ENCODE data around the gene PITRM1. TPM values are rescaled to one million over a fixed set of nuclear protein-coding genes. Genes with fewer than 3 reads are reported as not detected.
A peak's percentile ranks its signal among the peaks of the same experiment; 100 is the strongest.
"Not testable (repeated sequence)": the region's sequence is repeated elsewhere in the genome, so short reads cannot be mapped to it uniquely, and the experiment has no call there.

PITRM1 gene
- total RNA-seq, result 46.6 and 47.4 TPM in 2 replicates
- long read RNA-seq, transcript PITRM1-201 (27 exons, 3,450 nt), result major isoform, 51 of 84 reads
- long read RNA-seq, partial matches to known transcripts, result 25 of 84 reads
- long read RNA-seq, other reads (novel, unspliced or antisense), result 8 of 84 reads

DNA sequence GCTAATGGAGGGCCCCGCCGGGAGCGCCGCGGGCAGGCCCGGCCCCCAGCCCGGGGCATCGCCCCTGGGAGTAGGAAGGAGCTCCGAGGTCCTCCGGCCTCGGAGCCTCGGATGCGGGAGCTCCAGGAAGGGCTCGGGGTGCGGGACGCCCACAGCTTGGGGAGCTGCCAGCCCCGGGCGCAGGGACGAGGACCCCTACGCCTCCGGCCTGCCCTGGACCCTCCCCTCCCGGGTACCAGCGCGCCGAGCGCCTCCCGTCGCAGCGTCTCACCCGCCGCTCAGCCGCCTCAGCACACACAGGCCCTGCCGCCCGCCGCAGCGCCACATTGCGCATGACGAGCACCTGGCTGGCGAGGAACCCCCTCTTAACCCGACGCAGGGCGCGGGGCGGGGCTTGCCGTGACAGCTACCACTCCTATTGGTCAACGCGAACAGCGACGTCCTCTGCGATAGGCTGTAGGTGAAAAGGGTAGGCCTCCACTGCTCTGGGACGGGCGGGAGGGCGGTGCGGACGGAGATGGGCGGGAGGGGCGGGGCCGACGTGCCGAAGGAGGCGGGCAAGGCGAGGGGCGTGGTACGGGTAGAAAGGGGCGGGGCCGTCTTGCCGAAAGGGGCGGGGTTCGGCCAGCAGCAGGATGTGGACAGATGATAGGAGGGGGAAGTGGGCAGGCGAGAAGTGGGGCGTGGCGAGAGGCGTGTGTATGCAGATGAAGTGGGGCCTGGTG, at the start of gene PITRM1:
PITRM1 (minus strand) TSS at position 337 of the 725 bp plus-strand sequence; CDS start at position 327, 10 bp downstream.
- Mint-ChIP-seq H3K4me1 (peaks cover 22% of the 10 kb centered on the region), H3K36me3 (ENCODE audit: low read depth) (peaks cover 5% of the 10 kb centered on the region), H3K4me3 (peak within 1 kb of the TSS; percentile 93), H3K27me3 (ENCODE audit: low read depth) (peaks cover 4% of the 10 kb centered on the region), H3K9me3 (peaks cover 3% of the 10 kb centered on the region), H3K27ac (ENCODE audit: unreplicated experiment) (peak within 1 kb of the TSS; percentile 73)
- peak; percentile 96 for DNase-seq (ENCODE audit: low read depth, low spot score)
- no peak for TF ChIP-seq CTCF (conservative IDR thresholded peaks at IDR 0.05)

DNA sequence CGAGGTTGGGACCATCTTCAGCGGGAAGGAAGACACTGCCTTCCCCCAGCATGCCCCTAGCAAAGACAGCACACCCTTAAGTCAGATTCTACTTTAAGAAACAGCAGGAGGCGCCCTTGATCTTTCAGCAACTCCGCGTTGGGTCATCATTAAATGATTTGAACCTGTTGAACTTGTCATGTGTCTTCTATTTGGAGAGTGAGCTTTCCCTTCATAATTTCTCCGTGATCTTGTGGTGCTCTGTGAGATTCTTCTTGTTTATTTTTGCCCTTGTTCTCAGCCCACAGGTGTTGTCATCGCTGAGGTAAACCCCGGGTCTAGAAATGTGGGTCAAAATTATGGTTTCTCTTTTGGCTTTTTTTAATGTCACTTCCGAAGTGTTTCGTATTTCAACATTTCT, 49.5 kb upstream of the PITRM1 start:
- Mint-ChIP-seq H3K4me1 (peaks cover 2% of the 10 kb centered on the region), H3K27me3 (ENCODE audit: low read depth) (no peaks in the 10 kb centered on the region), H3K9me3 (peaks cover 9% of the 10 kb centered on the region), H3K36me3 (ENCODE audit: low read depth) (no peaks in the 10 kb centered on the region), H3K4me3 (no peak overlapping the region), H3K27ac (ENCODE audit: unreplicated experiment) (no peak overlapping the region)
- TF ChIP-seq CTCF (conservative IDR thresholded peaks at IDR 0.05), result peak; percentile 45
- DNase-seq (ENCODE audit: low read depth, low spot score), result no peak

DNA sequence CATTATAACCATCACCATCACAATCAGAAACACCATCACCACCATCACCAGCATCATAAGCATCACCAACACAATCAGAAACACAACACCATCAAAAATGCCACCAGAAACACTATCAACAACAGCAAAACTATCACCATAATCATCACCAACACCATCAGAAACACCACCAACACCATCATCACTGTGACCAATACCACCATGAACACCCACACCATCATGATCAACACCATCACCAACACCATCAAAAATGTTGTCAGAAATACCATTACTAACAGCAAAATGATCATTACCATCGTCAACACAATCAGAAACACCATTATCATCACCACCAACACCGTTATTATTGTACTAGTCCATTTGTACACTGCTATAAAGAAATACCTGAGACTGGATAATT, 49.0 kb upstream of the PITRM1 start:
- not testable (repeated sequence) for H3K9me3 Mint-ChIP-seq; H3K36me3 Mint-ChIP-seq (ENCODE audit: low read depth); H3K4me3 Mint-ChIP-seq; H3K27me3 Mint-ChIP-seq (ENCODE audit: low read depth); DNase-seq (ENCODE audit: low read depth, low spot score); H3K4me1 Mint-ChIP-seq; H3K27ac Mint-ChIP-seq (ENCODE audit: unreplicated experiment)

- no peaks in the 10 kb centered on the region for H3K36me3 Mint-ChIP-seq (ENCODE audit: low read depth)
- no peak overlapping the region for H3K27ac Mint-ChIP-seq (ENCODE audit: unreplicated experiment)
- H3K4me1 Mint-ChIP-seq, result no peaks in the 10 kb centered on the region
- peaks cover 9% of the 10 kb centered on the region for H3K9me3 Mint-ChIP-seq
- no peak for DNase-seq (ENCODE audit: low read depth, low spot score)
- H3K4me3 Mint-ChIP-seq, result no peak overlapping the region
- H3K27me3 Mint-ChIP-seq (ENCODE audit: low read depth), result no peaks in the 10 kb centered on the region
- TF ChIP-seq CTCF (conservative IDR thresholded peaks at IDR 0.05), result no peak
Measured at GRCh38 chr10:3220853-3221252, 48.3 kb upstream of the PITRM1 start.

- not testable (repeated sequence) for H3K4me1 Mint-ChIP-seq
Measured at GRCh38 chr10:3219021-3219628, 46.5 kb upstream of the PITRM1 start.

GRCh38 chr10:3217853-3218252, 45.3 kb upstream of the PITRM1 start:
- DNase-seq (ENCODE audit: low read depth, low spot score), result no peak
- Mint-ChIP-seq H3K4me3 (no peak overlapping the region), H3K27me3 (ENCODE audit: low read depth) (no peaks in the 10 kb centered on the region), H3K27ac (ENCODE audit: unreplicated experiment) (no peak overlapping the region), H3K4me1 (peaks cover 9% of the 10 kb centered on the region), H3K36me3 (ENCODE audit: low read depth) (no peaks in the 10 kb centered on the region), H3K9me3 (peaks cover 9% of the 10 kb centered on the region)
- TF ChIP-seq CTCF (conservative IDR thresholded peaks at IDR 0.05), result no peak

More at GRCh38 chr10:3219021-3219628, 46.5 kb upstream of the PITRM1 start:
- not testable (repeated sequence) for DNase-seq (ENCODE audit: low read depth, low spot score); H3K9me3 Mint-ChIP-seq; H3K27me3 Mint-ChIP-seq (ENCODE audit: low read depth); H3K4me3 Mint-ChIP-seq; H3K36me3 Mint-ChIP-seq (ENCODE audit: low read depth); H3K27ac Mint-ChIP-seq (ENCODE audit: unreplicated experiment)
